Spleen (tissue), 11 donors: ENCODE measurements around the gene RNF130. TPM values are rescaled to one million over a fixed set of nuclear protein-coding genes. Genes with fewer than 3 reads are reported as not detected.

ENCODE experiments used
- DNase-seq: peaks from one replicate; pipeline ENCODE4 v3.0.0-alpha.2; 2020
- H3K27ac ChIP-seq, 8 donors: fragments of 200-600 bp; sonication (generic) in 7 of 8; 1 replicate in 4 of 8; 2 replicates in 4 of 8; pipeline versions ENCODE4 v1.5.0 to v1.8.0; 2016 to 2021; ENCODE audit warnings: inconsistent platforms in 4 of 8, mild to moderate bottlenecking in 4 of 8, moderate library complexity in 1 of 8
- H3K27me3 ChIP-seq, 7 donors: fragments of 200-600 bp; sonication (generic) in 6 of 7; replicated peaks in 1 of 7; 1 replicate in 4 of 7; 2 replicates in 3 of 7; pipeline versions ENCODE4 v1.5.0 to v1.8.0; 2016 to 2021; ENCODE audit warnings: inconsistent platforms in 3 of 7, mild to moderate bottlenecking in 1 of 7
- H3K36me3 ChIP-seq, 6 donors: fragments of 200-600 bp; sonication (generic) in 5 of 6; 1 replicate in 4 of 6; 2 replicates in 2 of 6; pipeline versions ENCODE4 v1.5.0 to v1.8.0; 2016 to 2021; ENCODE audit warnings: inconsistent platforms in 2 of 6
- H3K4me1 ChIP-seq, 6 donors: fragments of 200-600 bp; sonication (generic) in 5 of 6; 1 replicate in 3 of 6; 2 replicates in 3 of 6; pipeline versions ENCODE4 v1.5.0 to v1.8.0; 2016 to 2021; ENCODE audit warnings: inconsistent platforms in 3 of 6
- H3K4me3 ChIP-seq, 8 donors: fragments of 200-600 bp; sonication (generic) in 7 of 8; 1 replicate in 4 of 8; 2 replicates in 4 of 8; pipeline versions ENCODE4 v1.5.0 to v1.8.0; 2016 to 2021; ENCODE audit warnings: inconsistent platforms in 4 of 8, mild to moderate bottlenecking in 4 of 8, moderate library complexity in 2 of 8
- H3K9me3 ChIP-seq, 8 donors: fragments of 200-600 bp; sonication (generic) in 7 of 8; 1 replicate in 4 of 8; 2 replicates in 4 of 8; pipeline versions ENCODE4 v1.5.0 to v1.8.0; 2016 to 2021; ENCODE audit warnings: inconsistent platforms in 4 of 8
- POLR2A ChIP-seq, 3 donors: fragments of 450-650 bp; IDR thresholded peaks; one replicate each; pipeline ENCODE4 v1.5.1; 2017; ENCODE audit warnings: antibody characterized with exemption in 3 of 3, mild to moderate bottlenecking in 1 of 3
- POLR2AphosphoS5 ChIP-seq, 3 donors: sonication (generic); formaldehyde crosslinking; IDR thresholded peaks; one replicate each; pipeline ENCODE4 v1.5.1; 2017; ENCODE audit warnings: antibody characterized with exemption in 3 of 3
- WGBS, 5 donors: extraction: QIAGEN DNeasy Blood & Tissue Kit in 3 of 5; methylation state at CpG; one replicate each; pipeline versions ENCODE4 v1.1.5 to v1.1.7; 2013 to 2018; 5-methylcytosine and 5-hydroxymethylcytosine counted together
- intact Hi-C: fragments of 100-400 bp; cut with DNase I; formaldehyde crosslinking; loops from one replicate; pipeline ENCODE4 v1.15.0; 2023; ENCODE audit warnings: low total_unique reads
- polyA plus RNA-seq, 3 donors: library from polyadenylated mRNA; stranded (reverse); fragments of 200-250 nt; gene quantifications; one replicate each; pipeline ENCODE4 v1.2.1, GENCODE V29; 2013
- total RNA-seq, 7 donors: library from RNA; depleted of rRNA in 3 of 7; stranded (reverse); fragments of >200 nt in 3 of 7; fragmentation: NEBNext Ultra II Directional in 4 of 7; extraction: Animal tissue kit (Norgen Biotek cat#: 25700) in 4 of 7; gene quantifications; one replicate each; pipeline versions ENCODE4 v1.1.0 to v1.2.1, GENCODE V29; 2016 to 2021
- TF ChIP-seq, protein P1 (sequence below), 11 experiments: fragments of 200-600 bp in 7 of 11; fragments of 450-650 bp in 4 of 11; sonication (generic) in 4 of 11; IDR thresholded peaks in 8 of 11; conservative IDR thresholded peaks in 3 of 11; 1 replicate in 7 of 11; 2 replicates in 4 of 11; pipeline versions ENCODE4 v1.4.0 to v1.8.0; 2016 to 2021; ENCODE audit warnings: antibody characterized with exemption in 11 of 11, inconsistent platforms in 4 of 11, mild to moderate bottlenecking in 1 of 11
- donor health status: healthy with polysubstance abuse.
- donor health status: DM: no; HTN: no; CAD: no; lungs with moderate emphysema.
- donor health status: DM: no; HTN: no; CAD: no.
- donor health status: Bipolar disorder and iron deficiency.
- donor health status: healthy.
- donor health status: DM: no; HTN: no; CAD: no.
- donor health status: DM: yes; HTN: yes; CAD: no.

The RNF130 gene
- total and polyA plus RNA-seq, 10 donors = 44.1 to 119 (median 82.7) TPM

- peaks cover 0 to 14% (median 1%) of the 10 kb centered on the region in 6 donors for H3K36me3 ChIP-seq
- peaks cover 0 to 5% (median 0%) of the 10 kb centered on the region in 8 donors for H3K9me3 ChIP-seq
- intact Hi-C loops = no loop called here
- TF ChIP-seq POLR2A (IDR thresholded peaks at IDR 0.05) = no peak
- no peak for TF ChIP-seq POLR2AphosphoS5 (IDR thresholded peaks at IDR 0.05)
- TF ChIP-seq, protein P1, sequence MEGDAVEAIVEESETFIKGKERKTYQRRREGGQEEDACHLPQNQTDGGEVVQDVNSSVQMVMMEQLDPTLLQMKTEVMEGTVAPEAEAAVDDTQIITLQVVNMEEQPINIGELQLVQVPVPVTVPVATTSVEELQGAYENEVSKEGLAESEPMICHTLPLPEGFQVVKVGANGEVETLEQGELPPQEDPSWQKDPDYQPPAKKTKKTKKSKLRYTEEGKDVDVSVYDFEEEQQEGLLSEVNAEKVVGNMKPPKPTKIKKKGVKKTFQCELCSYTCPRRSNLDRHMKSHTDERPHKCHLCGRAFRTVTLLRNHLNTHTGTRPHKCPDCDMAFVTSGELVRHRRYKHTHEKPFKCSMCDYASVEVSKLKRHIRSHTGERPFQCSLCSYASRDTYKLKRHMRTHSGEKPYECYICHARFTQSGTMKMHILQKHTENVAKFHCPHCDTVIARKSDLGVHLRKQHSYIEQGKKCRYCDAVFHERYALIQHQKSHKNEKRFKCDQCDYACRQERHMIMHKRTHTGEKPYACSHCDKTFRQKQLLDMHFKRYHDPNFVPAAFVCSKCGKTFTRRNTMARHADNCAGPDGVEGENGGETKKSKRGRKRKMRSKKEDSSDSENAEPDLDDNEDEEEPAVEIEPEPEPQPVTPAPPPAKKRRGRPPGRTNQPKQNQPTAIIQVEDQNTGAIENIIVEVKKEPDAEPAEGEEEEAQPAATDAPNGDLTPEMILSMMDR (IDR thresholded peaks at IDR 0.05 in 8 of 11, conservative IDR thresholded peaks at IDR 0.05 in 3 of 11) = no peak
- no peak for DNase-seq
- H3K4me1 ChIP-seq = peaks cover 0 to 24% (median 0%) of the 10 kb centered on the region in 6 donors
- H3K4me3 ChIP-seq = no peak overlapping the region
- H3K27ac ChIP-seq = no peak overlapping the region
- 71 to 89% (median 81%) methylated on average over 5 of the region's 5 CpGs for whole genome bisulfite sequencing, 5 donors
- H3K27me3 ChIP-seq = no peaks in the 10 kb centered on the region
Observed at GRCh38 chr5:180046656-180047055, 24.9 kb downstream of the RNF130 start.

- peaks cover 0 to 23% (median 0%) of the 10 kb centered on the region in 6 donors for H3K4me1 ChIP-seq
- H3K9me3 ChIP-seq = peaks cover 0 to 5% (median 0%) of the 10 kb centered on the region in 8 donors
- H3K4me3 ChIP-seq = no peak overlapping the region
- peaks cover 0 to 14% (median 1%) of the 10 kb centered on the region in 6 donors for H3K36me3 ChIP-seq
- no peak for TF ChIP-seq POLR2A (IDR thresholded peaks at IDR 0.05)
- peak in 1 of 3 donors; percentile 44 for TF ChIP-seq POLR2AphosphoS5 (IDR thresholded peaks at IDR 0.05)
- TF ChIP-seq, protein P1 (IDR thresholded peaks at IDR 0.05 in 8 of 11, conservative IDR thresholded peaks at IDR 0.05 in 3 of 11) = no peak
- intact Hi-C loops = no loop called here
- 85 to 93% (median 91%) methylated on average over 18 to 30 of the region's 30 CpGs for WGBS, 5 donors
- no peak overlapping the region for H3K27ac ChIP-seq
- H3K27me3 ChIP-seq = no peaks in the 10 kb centered on the region
- DNase-seq = no peak
Observed at GRCh38 chr5:180045889-180046499, 25.6 kb downstream of the RNF130 start.

GRCh38 chr5:180043377-180043776 lies 28.2 kb downstream of the RNF130 start:
- Histone ChIP-seq H3K4me1 (no peaks in the 10 kb centered on the region), H3K4me3 (no peak overlapping the region), H3K27me3 (no peaks in the 10 kb centered on the region), H3K27ac (no peak overlapping the region), H3K36me3 (peaks cover 2 to 38% (median 13%) of the 10 kb centered on the region in 6 donors), H3K9me3 (peaks cover 0 to 5% (median 0%) of the 10 kb centered on the region in 8 donors)
- DNase-seq = no peak
- TF ChIP-seq POLR2AphosphoS5 (IDR thresholded peaks at IDR 0.05) = no peak
- TF ChIP-seq POLR2A (IDR thresholded peaks at IDR 0.05) = no peak
- TF ChIP-seq, protein P1 (IDR thresholded peaks at IDR 0.05 in 8 of 11, conservative IDR thresholded peaks at IDR 0.05 in 3 of 11) = no peak
- intact Hi-C loops = no loop called here
- WGBS, 5 donors = 81 to 90% (median 87%) methylated on average over 4 of the region's 4 CpGs
